ENCODE results near the gene CDH13. TPM values are rescaled to one million over a fixed set of nuclear protein-coding genes. Genes with fewer than 3 reads are reported as not detected.

The CDH13 gene
- polyA plus RNA-seq (2013, experiment 1 of 2): 0.44 TPM
- polyA plus RNA-seq (2013, experiment 2 of 2): 0.84 TPM

GRCh38 chr16:82626791-82627261, at the start of gene CDH13:
Gene CDH13, plus strand, starts transcription at chr16:82626969.
- no CpG with 5 or more reads among the region's 39 CpGs for WGBS (ENCODE audit: extremely low coverage, insufficient coverage, low lambda C conversion rate)
- DNase-seq: no peak
- H3K27me3 ChIP-seq (ENCODE audit: insufficient read depth, low read length, poor library complexity): peaks cover 7% of the 10 kb centered on the region

GRCh38 chr16:82580298-82580890, 46.4 kb upstream of the CDH13 start:
- Histone ChIP-seq H3K27ac (ENCODE audit: low read depth, low read length) (no peak overlapping the region), H3K23ac (ENCODE audit: low read length) (no peak overlapping the region), H3K4me1 (ENCODE audit: control insufficient read depth, low read depth, low read length) (no peaks in the 10 kb centered on the region), H4K8ac (ENCODE audit: low read depth, low read length) (no peak overlapping the region), H2BK120ac (ENCODE audit: low read depth, low read length) (no peak overlapping the region), H2AK5ac (ENCODE audit: low read length) (no peak overlapping the region), H3K56ac (ENCODE audit: low read length) (no peak overlapping the region), H3K4me3 (ENCODE audit: low read length) (no peak overlapping the region), H2BK5ac (ENCODE audit: low read length) (no peak overlapping the region), H4K5ac (ENCODE audit: low read length) (no peak overlapping the region), H3K18ac (ENCODE audit: low read length) (no peak overlapping the region), H3K9ac (ENCODE audit: low read length) (no peak overlapping the region), H3K4me2 (ENCODE audit: low read length) (no peak overlapping the region), H3K79me1 (ENCODE audit: low read length) (no peaks in the 10 kb centered on the region), H3K36me3 (ENCODE audit: control insufficient read depth, insufficient read depth, low read length) (no peaks in the 10 kb centered on the region), H3K79me2 (ENCODE audit: control insufficient read depth, insufficient read depth, low read length) (no peaks in the 10 kb centered on the region), H3K27me3 (ENCODE audit: insufficient read depth, low read length, poor library complexity) (no peaks in the 10 kb centered on the region), H3K4ac (ENCODE audit: low read depth, low read length) (no peak overlapping the region), H2BK15ac (replicated peaks; ENCODE audit: low read depth) (no peak overlapping the region)
- no CpG with 5 or more reads among the region's 7 CpGs for WGBS (ENCODE audit: extremely low coverage, insufficient coverage, low lambda C conversion rate)
- DNase-seq: peak; percentile 40

More at GRCh38 chr16:82626791-82627261, at the start of gene CDH13:
- Histone ChIP-seq H3K23ac (ENCODE audit: low read length) (no peak within 1 kb of the TSS), H3K4me1 (ENCODE audit: control insufficient read depth, low read depth, low read length) (peaks cover 8% of the 10 kb centered on the region), H3K56ac (ENCODE audit: low read length) (peak within 1 kb of the TSS; percentile 79), H3K36me3 (ENCODE audit: control insufficient read depth, insufficient read depth, low read length) (no peaks in the 10 kb centered on the region), H3K4me2 (ENCODE audit: low read length) (peak within 1 kb of the TSS; percentile 65), H3K79me1 (ENCODE audit: low read length) (no peaks in the 10 kb centered on the region), H4K5ac (ENCODE audit: low read length) (no peak within 1 kb of the TSS), H3K4me3 (ENCODE audit: low read length) (peak within 1 kb of the TSS; percentile 13), H3K9ac (ENCODE audit: low read length) (peak within 1 kb of the TSS; percentile 58), H2BK15ac (replicated peaks; ENCODE audit: low read depth) (no peak within 1 kb of the TSS), H3K79me2 (ENCODE audit: control insufficient read depth, insufficient read depth, low read length) (no peaks in the 10 kb centered on the region), H4K8ac (ENCODE audit: low read depth, low read length) (no peak within 1 kb of the TSS), H2BK120ac (ENCODE audit: low read depth, low read length) (no peak within 1 kb of the TSS), H3K4ac (ENCODE audit: low read depth, low read length) (no peak within 1 kb of the TSS), H3K27ac (ENCODE audit: low read depth, low read length) (no peak within 1 kb of the TSS), H3K18ac (ENCODE audit: low read length) (peak within 1 kb of the TSS; percentile 34), H2AK5ac (ENCODE audit: low read length) (no peak within 1 kb of the TSS), H2BK5ac (ENCODE audit: low read length) (no peak within 1 kb of the TSS)

GRCh38 chr16:82582975-82583374, 43.8 kb upstream of the CDH13 start:
- no CpG with 5 or more reads among the region's 6 CpGs for WGBS (ENCODE audit: extremely low coverage, insufficient coverage, low lambda C conversion rate)
- no peak overlapping the region for H3K27ac ChIP-seq (ENCODE audit: low read depth, low read length)
- no peak overlapping the region for H3K18ac ChIP-seq (ENCODE audit: low read length)
- H3K36me3 ChIP-seq (ENCODE audit: control insufficient read depth, insufficient read depth, low read length): no peaks in the 10 kb centered on the region
- H4K8ac ChIP-seq (ENCODE audit: low read depth, low read length): no peak overlapping the region
- no peaks in the 10 kb centered on the region for H3K79me2 ChIP-seq (ENCODE audit: control insufficient read depth, insufficient read depth, low read length)
- H3K27me3 ChIP-seq (ENCODE audit: insufficient read depth, low read length, poor library complexity): no peaks in the 10 kb centered on the region
- no peak overlapping the region for H3K4ac ChIP-seq (ENCODE audit: low read depth, low read length)
- H3K9ac ChIP-seq (ENCODE audit: low read length): no peak overlapping the region
- H2BK120ac ChIP-seq (ENCODE audit: low read depth, low read length): no peak overlapping the region
- no peak overlapping the region for H2BK5ac ChIP-seq (ENCODE audit: low read length)
- H3K4me1 ChIP-seq (ENCODE audit: control insufficient read depth, low read depth, low read length): no peaks in the 10 kb centered on the region
- no peak overlapping the region for H3K4me3 ChIP-seq (ENCODE audit: low read length)
- H3K56ac ChIP-seq (ENCODE audit: low read length): no peak overlapping the region
- H2BK15ac ChIP-seq (replicated peaks; ENCODE audit: low read depth): no peak overlapping the region
- DNase-seq: no peak
- no peaks in the 10 kb centered on the region for H3K79me1 ChIP-seq (ENCODE audit: low read length)
- H3K23ac ChIP-seq (ENCODE audit: low read length): no peak overlapping the region
- no peak overlapping the region for H3K4me2 ChIP-seq (ENCODE audit: low read length)
- H4K5ac ChIP-seq (ENCODE audit: low read length): no peak overlapping the region
- H2AK5ac ChIP-seq (ENCODE audit: low read length): no peak overlapping the region

- Histone ChIP-seq H3K79me2 (ENCODE audit: control insufficient read depth, insufficient read depth, low read length) (no peaks in the 10 kb centered on the region), H3K56ac (ENCODE audit: low read length) (no peak overlapping the region), H3K9ac (ENCODE audit: low read length) (no peak overlapping the region), H3K27ac (ENCODE audit: low read depth, low read length) (no peak overlapping the region), H3K79me1 (ENCODE audit: low read length) (no peaks in the 10 kb centered on the region), H3K27me3 (ENCODE audit: insufficient read depth, low read length, poor library complexity) (no peaks in the 10 kb centered on the region), H3K18ac (ENCODE audit: low read length) (no peak overlapping the region), H3K23ac (ENCODE audit: low read length) (no peak overlapping the region), H2BK15ac (replicated peaks; ENCODE audit: low read depth) (no peak overlapping the region), H3K4me2 (ENCODE audit: low read length) (no peak overlapping the region), H3K4me1 (ENCODE audit: control insufficient read depth, low read depth, low read length) (no peaks in the 10 kb centered on the region), H4K5ac (ENCODE audit: low read length) (no peak overlapping the region), H3K4ac (ENCODE audit: low read depth, low read length) (no peak overlapping the region), H3K4me3 (ENCODE audit: low read length) (no peak overlapping the region), H2BK120ac (ENCODE audit: low read depth, low read length) (no peak overlapping the region), H4K8ac (ENCODE audit: low read depth, low read length) (no peak overlapping the region), H2AK5ac (ENCODE audit: low read length) (no peak overlapping the region), H3K36me3 (ENCODE audit: control insufficient read depth, insufficient read depth, low read length) (no peaks in the 10 kb centered on the region), H2BK5ac (ENCODE audit: low read length) (no peak overlapping the region)
- no CpG with 5 or more reads among the region's 3 CpGs for WGBS (ENCODE audit: extremely low coverage, insufficient coverage, low lambda C conversion rate)
- DNase-seq: no peak
These were observed 43.3 kb upstream of the CDH13 start for GRCh38 chr16:82583422-82583821.

- no peak overlapping the region for H3K4me2 ChIP-seq (ENCODE audit: low read length)
- H2BK15ac ChIP-seq (replicated peaks; ENCODE audit: low read depth): no peak overlapping the region
- no peak for DNase-seq
- no peak overlapping the region for H2AK5ac ChIP-seq (ENCODE audit: low read length)
- H3K23ac ChIP-seq (ENCODE audit: low read length): no peak overlapping the region
- H4K8ac ChIP-seq (ENCODE audit: low read depth, low read length): no peak overlapping the region
- no peak overlapping the region for H3K9ac ChIP-seq (ENCODE audit: low read length)
- no peak overlapping the region for H3K4me3 ChIP-seq (ENCODE audit: low read length)
- no peak overlapping the region for H2BK5ac ChIP-seq (ENCODE audit: low read length)
- H3K79me2 ChIP-seq (ENCODE audit: control insufficient read depth, insufficient read depth, low read length): no peaks in the 10 kb centered on the region
- H3K27me3 ChIP-seq (ENCODE audit: insufficient read depth, low read length, poor library complexity): no peaks in the 10 kb centered on the region
- H2BK120ac ChIP-seq (ENCODE audit: low read depth, low read length): no peak overlapping the region
- no CpG with 5 or more reads among the region's 12 CpGs for WGBS (ENCODE audit: extremely low coverage, insufficient coverage, low lambda C conversion rate)
- no peak overlapping the region for H3K56ac ChIP-seq (ENCODE audit: low read length)
- no peaks in the 10 kb centered on the region for H3K36me3 ChIP-seq (ENCODE audit: control insufficient read depth, insufficient read depth, low read length)
- no peak overlapping the region for H4K5ac ChIP-seq (ENCODE audit: low read length)
- no peak overlapping the region for H3K4ac ChIP-seq (ENCODE audit: low read depth, low read length)
- no peak overlapping the region for H3K27ac ChIP-seq (ENCODE audit: low read depth, low read length)
- no peaks in the 10 kb centered on the region for H3K79me1 ChIP-seq (ENCODE audit: low read length)
- H3K4me1 ChIP-seq (ENCODE audit: control insufficient read depth, low read depth, low read length): no peaks in the 10 kb centered on the region
- no peak overlapping the region for H3K18ac ChIP-seq (ENCODE audit: low read length)
These were observed 42.1 kb upstream of the CDH13 start for GRCh38 chr16:82584553-82585152.

Measured in mesendoderm (in vitro differentiated cells).